HUDEP-2 (cell line): ENCODE results near the gene MICAL1.
A peak's percentile ranks its signal among the peaks of the same experiment; 100 is the strongest.

Source experiments
- DNase-seq, 76 experiments: peaks; one replicate each; lab custom pipeline; 2025; ENCODE audit not compliant: unreplicated experiment in 76 of 76; lab: John Stamatoyannopoulos, UW

Gene MICAL1

GRCh38 chr6:109455437-109456110 lies at the start of gene MICAL1:
Gene MICAL1 (minus strand): TSS chr6:109455772. CDS start chr6:109454196, 1,576 bp downstream.
- DNase-seq: peak in 69 of 76 experiments; percentile 16 to 81 (median 62)

GRCh38 chr6:109503327-109504224 lies 48.0 kb upstream of the MICAL1 start:
- DNase-seq: no peak

- no peak for DNase-seq
Observed at GRCh38 chr6:109498936-109499335, 43.4 kb upstream of the MICAL1 start.

GRCh38 chr6:109498052-109498451 lies 42.5 kb upstream of the MICAL1 start:
- DNase-seq: no peak

- DNase-seq: no peak
Observed at GRCh38 chr6:109496036-109496772, 40.6 kb upstream of the MICAL1 start.

- DNase-seq: no peak
Observed at GRCh38 chr6:109493865-109494264, 38.3 kb upstream of the MICAL1 start.

- DNase-seq: peak in 3 of 76 experiments; percentile 13 to 27 (median 26)
Observed at GRCh38 chr6:109491207-109491938, 35.8 kb upstream of the MICAL1 start.

GRCh38 chr6:109490713-109491112 lies 35.1 kb upstream of the MICAL1 start:
- DNase-seq: no peak

- DNase-seq: no peak
Observed at GRCh38 chr6:109488001-109488400, 32.4 kb upstream of the MICAL1 start.

GRCh38 chr6:109486068-109486467 lies 30.5 kb upstream of the MICAL1 start:
- no peak for DNase-seq

- no peak for DNase-seq
Observed at GRCh38 chr6:109485266-109485935, 29.8 kb upstream of the MICAL1 start.

GRCh38 chr6:109484122-109484521 lies 28.6 kb upstream of the MICAL1 start:
- no peak for DNase-seq

- no peak for DNase-seq
Observed at GRCh38 chr6:109483735-109484057, 28.1 kb upstream of the MICAL1 start.

GRCh38 chr6:109482905-109483734 lies 27.5 kb upstream of the MICAL1 start, which contains the start of gene ZBTB24:
Gene ZBTB24 (minus strand): TSS chr6:109483219. CDS start chr6:109482026, 1,193 bp downstream.
- peak in 74 of 76 experiments; percentile 36 to 97 (median 88) for DNase-seq

GRCh38 chr6:109480993-109481480 lies 25.5 kb upstream of the MICAL1 start:
- DNase-seq: no peak

- no peak for DNase-seq
Observed at GRCh38 chr6:109478841-109479624, 23.5 kb upstream of the MICAL1 start.

GRCh38 chr6:109478222-109478805 lies 22.7 kb upstream of the MICAL1 start:
- no peak for DNase-seq

- DNase-seq: no peak
Observed at GRCh38 chr6:109477725-109478124, 22.2 kb upstream of the MICAL1 start.
